IMR-90 (cell line): Measurements from ENCODE around the gene NSUN6. TPM values are rescaled to one million over a fixed set of nuclear protein-coding genes. Genes with fewer than 3 reads are reported as not detected.

ENCODE experiments used
- ATAC-seq: fragments of 200-7000 bp; cut with Tn5 transposase; 2 replicates; pipeline ENCODE4 v1.9.1; 2020; ENCODE audit warnings: low read depth, mild to moderate bottlenecking, moderate library complexity
- BruUV-seq: library from RNA; stranded (reverse); fragments of 400-500 nt; replicated peaks from 2 replicates; lab custom pipeline; 2021; lab: Mats Ljungman, UMichigan
- CTCF ChIA-PET: fragments of 300-600 bp; formaldehyde crosslinking; extraction: SDS; loops from one replicate; lab custom pipeline; 2021; ENCODE audit warnings: antibody characterized with exemption; lab: Yijun Ruan, JAX
- POLR2A ChIA-PET: fragments of 300-600 bp; sonication (Branson Sonifier 250); formaldehyde crosslinking; loops from one replicate; lab custom pipeline; 2022; ENCODE audit warnings: antibody characterized with exemption; ENCODE audit not compliant: unreplicated experiment; lab: Charles Lee
- DNase-seq: peaks from one replicate; pipeline ENCODE4 v3.0.0; 2013
- H2AFZ ChIP-seq: replicated peaks from 2 replicates; pipeline ENCODE3; 2013; ENCODE audit warnings: low read length, mild to moderate bottlenecking; ENCODE audit not compliant: poor library complexity
- H2AK5ac ChIP-seq: 2 replicates; pipeline ENCODE4 v1.6.1; 2013; ENCODE audit warnings: low read depth, low read length, inconsistent platforms
- H2AK9ac ChIP-seq: replicated peaks from 2 replicates; pipeline ENCODE3; 2013; ENCODE audit warnings: mild to moderate bottlenecking, low read depth, low read length, moderate library complexity; ENCODE audit not compliant: poor library complexity
- H2BK120ac ChIP-seq: 2 replicates; pipeline ENCODE4 v1.6.1; 2013; ENCODE audit warnings: low read depth, low read length, inconsistent platforms
- H2BK15ac ChIP-seq: 3 replicates; pipeline ENCODE4 v1.6.1; 2013; ENCODE audit warnings: low read depth, low read length, inconsistent platforms
- H2BK20ac ChIP-seq: 2 replicates; pipeline ENCODE4 v1.6.1; 2013; ENCODE audit warnings: low read depth, mild to moderate bottlenecking, inconsistent platforms, low read length, moderate library complexity
- H2BK5ac ChIP-seq: 2 replicates; pipeline ENCODE4 v1.6.1; 2013; ENCODE audit warnings: mild to moderate bottlenecking, low read depth, low read length, inconsistent platforms; ENCODE audit not compliant: poor library complexity, severe bottlenecking
- H3K14ac ChIP-seq: replicated peaks from 2 replicates; pipeline ENCODE4 v1.6.1; 2013; ENCODE audit warnings: low read depth, low read length, inconsistent platforms
- H3K18ac ChIP-seq: 2 replicates; pipeline ENCODE4 v1.6.1; 2013; ENCODE audit warnings: low read depth, low read length, control low read depth
- H3K23ac ChIP-seq: 2 replicates; pipeline ENCODE4 v1.6.1; 2013; ENCODE audit warnings: low read depth, low read length, inconsistent platforms
- H3K27ac ChIP-seq: 2 replicates; pipeline ENCODE4 v1.5.1; 2013; ENCODE audit warnings: mild to moderate bottlenecking, control low read depth, low read length; ENCODE audit not compliant: insufficient read depth
- H3K27me3 ChIP-seq: 2 replicates; pipeline ENCODE4 v1.6.1; 2013; ENCODE audit warnings: low read length; ENCODE audit not compliant: control insufficient read depth, insufficient read depth
- H3K36me3 ChIP-seq: 2 replicates; pipeline ENCODE4 v1.6.1; 2013; ENCODE audit warnings: low read length, mixed read lengths; ENCODE audit not compliant: control insufficient read depth, insufficient read depth
- H3K4ac ChIP-seq: 2 replicates; pipeline ENCODE4 v1.6.1; 2013; ENCODE audit warnings: low read depth, low read length, inconsistent platforms
- H3K4me1 ChIP-seq: 2 replicates; pipeline ENCODE4 v1.6.1; 2013; ENCODE audit warnings: low read length, mixed read lengths; ENCODE audit not compliant: control insufficient read depth, insufficient read depth
- H3K4me2 ChIP-seq: 2 replicates; pipeline ENCODE4 v1.6.1; 2013; ENCODE audit warnings: low read depth, mild to moderate bottlenecking, control low read depth, low read length, moderate library complexity
- H3K4me3 ChIP-seq: 2 replicates; pipeline ENCODE4 v1.5.1; 2013; ENCODE audit warnings: low read depth, mild to moderate bottlenecking, control low read depth, low read length, moderate library complexity; ENCODE audit not compliant: insufficient read depth
- H3K56ac ChIP-seq: 2 replicates; pipeline ENCODE4 v1.6.1; 2013; ENCODE audit warnings: low read length, inconsistent platforms; ENCODE audit not compliant: insufficient read depth; ENCODE audit errors: extremely low read depth
- H3K79me1 ChIP-seq, 2 experiments: 2 replicates each; pipeline ENCODE4 v1.6.1; 2013; ENCODE audit warnings: low read length in 2 of 2, inconsistent platforms in 1 of 2, low read depth in 1 of 2
- H3K9ac ChIP-seq: 2 replicates; pipeline ENCODE4 v1.6.1; 2013; ENCODE audit warnings: low read depth, low read length, control low read depth
- H3K9me1 ChIP-seq: 2 replicates; pipeline ENCODE4 v1.6.1; 2013; ENCODE audit warnings: low read length, inconsistent platforms; ENCODE audit not compliant: insufficient read depth
- H3K9me3 ChIP-seq: 2 replicates; pipeline ENCODE4 v1.6.1; 2013; ENCODE audit warnings: low read length; ENCODE audit not compliant: control insufficient read depth, insufficient read depth
- H4K20me1 ChIP-seq: 2 replicates; pipeline ENCODE4 v1.6.1; 2013; ENCODE audit warnings: low read length, inconsistent platforms; ENCODE audit not compliant: insufficient read depth
- H4K5ac ChIP-seq: 2 replicates; pipeline ENCODE4 v1.6.1; 2013; ENCODE audit warnings: mild to moderate bottlenecking, low read depth, low read length, control low read depth
- H4K8ac ChIP-seq, 2 experiments: 2 replicates each; pipeline ENCODE4 v1.6.1; 2013; ENCODE audit warnings: low read depth in 2 of 2, low read length in 2 of 2, control low read depth in 1 of 2, inconsistent platforms in 1 of 2
- H4K91ac ChIP-seq: 2 replicates; pipeline ENCODE4 v1.6.1; 2013; ENCODE audit warnings: low read depth, low read length, inconsistent platforms; ENCODE audit not compliant: insufficient read depth
- RCOR1 ChIP-seq: IDR thresholded peaks from 2 replicates; pipeline ENCODE4 v1.6.1; 2012; ENCODE audit warnings: mild to moderate bottlenecking, low read length, improper control_type of control experiment; ENCODE audit not compliant: insufficient replicate concordance
- WGBS, 2 experiments: methylation state at CpG; one replicate each; pipeline versions ENCODE4 v1.1.5 to v1.1.7; 2013; ENCODE audit warnings: missing lambda C conversion rate in 2 of 2; ENCODE audit not compliant: insufficient read length in 1 of 2; ENCODE audit errors: extremely low coverage in 2 of 2; 5-methylcytosine and 5-hydroxymethylcytosine counted together
- dilution Hi-C: fragments of 300-500 bp; cut with HindIII; formaldehyde crosslinking; loops from one replicate; pipeline ENCODE4 v1.14.3; 2018; ENCODE audit warnings: low sequenced_read_pairs; ENCODE audit not compliant: unreplicated experiment
- in situ Hi-C: fragments of 300-500 bp; cut with MboI; formaldehyde crosslinking; loops from 3 replicates; pipeline ENCODE4 v1.14.3; 2019; ENCODE audit warnings: low sequenced_read_pairs, inconsistent platforms, mixed read lengths
- intact Hi-C: fragments of 100-400 bp; cut with micrococcal nuclease; formaldehyde crosslinking; loops from 2 replicates; pipeline ENCODE4 v1.10.0; 2022
- polyA plus RNA-seq, 3 experiments: library from polyadenylated mRNA; depleted of rRNA; stranded (reverse); fragments of >200 nt; gene quantifications; 2 replicates each; pipeline ENCODE4 v1.2.3, GENCODE V29; 2012; ENCODE audit warnings: low replicate concordance in 1 of 3
- total RNA-seq: library from RNA; depleted of rRNA; stranded (reverse); fragments of >200 nt; gene quantifications from 2 replicates; pipeline ENCODE4 v1.2.3, GENCODE V29; 2012
- TF ChIP-seq, protein P1 (sequence below): fragments of 150-350 bp; IDR thresholded peaks from 2 replicates; pipeline ENCODE4 v1.6.1; 2016; ENCODE audit warnings: low read depth, mild to moderate bottlenecking, low read length, moderate library complexity, borderline replicate concordance

Gene NSUN6
- total and polyA plus RNA-seq, 2 of the 4 experiments (the other 2 are of a cell fraction) = 4.6 to 11.5 TPM

DNA sequence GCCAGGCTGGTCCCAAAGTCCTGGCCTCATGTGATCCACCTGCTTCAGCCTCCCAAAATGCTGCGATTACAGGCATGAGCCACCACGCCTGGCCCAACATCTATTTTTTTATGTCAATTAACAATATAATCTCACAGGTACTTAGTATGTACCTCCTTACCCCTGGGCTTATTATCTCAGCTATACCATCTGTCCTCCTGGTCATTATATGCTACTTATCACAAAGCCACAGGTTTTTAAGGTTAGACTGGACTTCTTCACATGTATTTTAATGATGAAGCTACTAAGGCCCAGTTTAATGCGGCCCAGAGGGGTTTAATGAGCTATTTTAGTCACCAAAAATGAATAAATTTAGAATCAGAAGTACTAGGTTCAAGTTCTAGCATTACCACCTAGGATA lies 3.4 kb downstream of the NSUN6 start:
- H3K18ac ChIP-seq = no peak overlapping the region
- intact Hi-C loops (no loop called here), dilution Hi-C loops (no loop called here)

More for the DNA sequence above, 3.4 kb downstream of the NSUN6 start:
- Histone ChIP-seq H3K14ac (no peak overlapping the region), H2BK5ac (no peak overlapping the region), H4K20me1 (no peaks in the 10 kb centered on the region), H3K4me1 (no peaks in the 10 kb centered on the region), H2BK20ac (no peak overlapping the region), H2BK120ac (no peak overlapping the region), H3K4me3 (no peak overlapping the region), H3K79me1 (peaks cover 13 to 24% of the 10 kb centered on the region in 2 experiments), H4K8ac (no peak overlapping the region), H2BK15ac (no peak overlapping the region), H3K4me2 (no peak overlapping the region), H3K9ac (no peak overlapping the region), H3K27me3 (no peaks in the 10 kb centered on the region), H3K9me3 (no peaks in the 10 kb centered on the region), H4K5ac (no peak overlapping the region), H3K27ac (no peak overlapping the region), H2AFZ (no peak overlapping the region), H3K36me3 (no peaks in the 10 kb centered on the region), H4K91ac (no peak overlapping the region), H3K56ac (no peak overlapping the region), H2AK5ac (no peak overlapping the region), H3K9me1 (no peaks in the 10 kb centered on the region), H3K4ac (no peak overlapping the region), H3K23ac (no peak overlapping the region), H2AK9ac (no peak overlapping the region)
- DNase-seq (no peak), ATAC-seq (no peak)
- TF ChIP-seq, protein P1, sequence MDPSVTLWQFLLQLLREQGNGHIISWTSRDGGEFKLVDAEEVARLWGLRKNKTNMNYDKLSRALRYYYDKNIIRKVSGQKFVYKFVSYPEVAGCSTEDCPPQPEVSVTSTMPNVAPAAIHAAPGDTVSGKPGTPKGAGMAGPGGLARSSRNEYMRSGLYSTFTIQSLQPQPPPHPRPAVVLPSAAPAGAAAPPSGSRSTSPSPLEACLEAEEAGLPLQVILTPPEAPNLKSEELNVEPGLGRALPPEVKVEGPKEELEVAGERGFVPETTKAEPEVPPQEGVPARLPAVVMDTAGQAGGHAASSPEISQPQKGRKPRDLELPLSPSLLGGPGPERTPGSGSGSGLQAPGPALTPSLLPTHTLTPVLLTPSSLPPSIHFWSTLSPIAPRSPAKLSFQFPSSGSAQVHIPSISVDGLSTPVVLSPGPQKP = no peak
- TF ChIP-seq RCOR1 = no peak
- ChIA-PET CTCF (interaction anchor here (0.5 kb wide), 1 partner anchor 22 kb away, joined by 3 read pairs; no protein-coding TSS in a partner anchor), POLR2A (no interaction called here)
- in situ Hi-C loops = no loop called here
- 92% methylated on average over 2 of the region's 3 CpGs; no CpG with 5 or more reads in 1 of the 2 experiments for WGBS, 2 experiments
- BruUV-seq = no TSS peak
